RPMI7951 (cell line): ENCODE measurements around the gene ZNF629. TPM values are rescaled to one million over a fixed set of nuclear protein-coding genes. Genes with fewer than 3 reads are reported as not detected.

Source experiments
- DNase-seq: peaks from one replicate; pipeline ENCODE4 v3.0.0-alpha.2; 2012; ENCODE audit warnings: low read depth
- total RNA-seq: library from RNA; depleted of rRNA; stranded (reverse); fragments of >200 nt; shearing (Covaris generic); gene quantifications from 2 replicates; pipeline ENCODE4 v1.2.3, GENCODE V29; 2014

Gene ZNF629
- total RNA-seq, 1 experiment from 2014 or later, result 8.3 TPM

DNA sequence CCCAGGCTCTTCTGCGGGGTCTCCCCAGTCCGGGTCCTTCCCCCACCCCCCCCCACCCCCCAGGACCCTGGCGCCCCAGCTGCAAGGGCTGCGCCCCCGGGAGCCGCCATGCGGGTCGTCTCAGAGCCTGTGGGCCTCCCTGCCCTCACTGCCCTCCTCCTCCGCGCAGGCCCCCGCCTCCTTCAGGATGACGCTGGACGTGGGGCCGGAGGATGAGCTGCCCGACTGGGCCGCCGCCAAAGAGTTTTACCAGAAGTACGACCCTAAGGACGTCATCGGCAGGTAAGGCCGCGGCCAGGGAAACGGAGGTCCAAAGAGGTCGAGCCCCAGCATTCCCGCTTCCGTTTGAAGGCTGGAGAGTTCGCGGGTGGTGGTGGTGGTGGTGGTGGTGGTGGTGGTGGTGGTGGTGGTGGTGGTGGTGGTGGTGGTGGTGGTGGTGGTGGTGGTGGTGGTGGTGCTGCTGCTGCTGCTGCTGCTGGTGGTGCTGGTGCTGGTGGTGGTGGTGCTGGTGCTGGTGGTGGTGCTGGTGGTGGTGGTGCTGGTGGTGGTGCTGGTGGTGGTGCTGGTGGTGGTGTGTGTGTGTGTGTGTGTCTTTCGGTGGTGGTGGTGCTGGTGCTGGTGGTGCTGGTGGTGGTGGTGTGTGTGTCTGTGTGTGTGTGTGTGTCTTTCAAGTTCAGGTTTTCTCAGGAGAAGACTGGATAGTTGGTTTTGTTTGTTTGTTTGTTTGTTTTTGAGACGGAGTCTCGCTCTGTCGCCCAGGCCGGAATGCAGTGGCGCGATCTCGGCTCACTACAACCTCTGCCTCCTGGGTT lies 38.2 kb downstream of the ZNF629 start:
- DNase-seq, result peak; percentile 47

GRCh38 chr16:30747799-30748633 lies 39.0 kb downstream of the ZNF629 start, which contains the start of gene PHKG2:
PHKG2 (plus strand) TSS chr16:30748425; CDS start chr16:30748821, 396 bp downstream.
- peak; percentile 98 for DNase-seq

GRCh38 chr16:30747331-30747730 lies 39.7 kb downstream of the ZNF629 start:
- peak; percentile 22 for DNase-seq

GRCh38 chr16:30746638-30747175 lies 40.3 kb downstream of the ZNF629 start:
- DNase-seq, result no peak

GRCh38 chr16:30745082-30745481 lies 41.9 kb downstream of the ZNF629 start:
- DNase-seq, result no peak

- no peak for DNase-seq
These were observed 42.8 kb downstream of the ZNF629 start for GRCh38 chr16:30744183-30744582.

DNA sequence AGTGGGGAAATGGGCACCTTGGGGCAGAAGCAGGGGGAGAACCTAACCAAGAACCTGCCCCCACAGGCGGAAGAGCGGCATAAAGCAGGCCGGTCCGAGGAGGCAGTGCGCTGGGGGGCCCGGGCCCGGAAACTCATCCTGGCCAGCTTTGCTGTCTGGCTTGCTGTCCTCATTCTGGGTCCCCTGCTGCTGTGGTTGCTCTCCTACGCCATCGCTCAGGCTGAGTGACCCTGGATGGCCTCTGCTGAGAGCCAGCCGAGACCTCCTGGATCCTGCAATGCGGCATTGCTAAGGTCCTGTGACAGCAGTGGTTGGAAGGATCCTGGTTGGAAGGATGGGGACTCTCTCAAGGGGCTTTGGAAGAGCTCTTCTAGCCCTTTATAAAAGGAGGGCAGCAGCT lies 43.3 kb downstream of the ZNF629 start:
- DNase-seq, result no peak

DNA sequence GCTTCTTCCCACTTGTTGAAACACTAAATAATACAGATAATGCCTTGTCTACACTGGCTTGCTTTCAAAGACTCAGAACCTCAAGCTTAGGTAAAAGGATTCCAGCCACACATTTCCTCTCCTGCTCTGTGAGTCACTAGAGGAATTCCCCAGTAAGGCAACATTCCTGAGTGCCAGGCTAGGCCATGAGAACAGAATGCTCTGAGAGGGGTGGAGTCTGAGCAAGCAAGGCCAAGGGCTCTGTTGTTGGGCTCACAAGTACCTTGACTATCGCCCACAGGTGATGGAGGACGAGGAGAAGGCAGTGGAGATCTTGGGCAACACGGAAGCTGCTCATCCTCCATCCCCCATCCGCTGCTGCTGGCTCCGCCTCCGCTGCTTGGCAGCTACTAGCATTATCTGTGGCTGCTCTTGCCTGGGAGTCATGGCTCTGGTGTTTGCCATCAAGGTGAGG lies 45.5 kb downstream of the ZNF629 start:
- peak; percentile 79 for DNase-seq

DNA sequence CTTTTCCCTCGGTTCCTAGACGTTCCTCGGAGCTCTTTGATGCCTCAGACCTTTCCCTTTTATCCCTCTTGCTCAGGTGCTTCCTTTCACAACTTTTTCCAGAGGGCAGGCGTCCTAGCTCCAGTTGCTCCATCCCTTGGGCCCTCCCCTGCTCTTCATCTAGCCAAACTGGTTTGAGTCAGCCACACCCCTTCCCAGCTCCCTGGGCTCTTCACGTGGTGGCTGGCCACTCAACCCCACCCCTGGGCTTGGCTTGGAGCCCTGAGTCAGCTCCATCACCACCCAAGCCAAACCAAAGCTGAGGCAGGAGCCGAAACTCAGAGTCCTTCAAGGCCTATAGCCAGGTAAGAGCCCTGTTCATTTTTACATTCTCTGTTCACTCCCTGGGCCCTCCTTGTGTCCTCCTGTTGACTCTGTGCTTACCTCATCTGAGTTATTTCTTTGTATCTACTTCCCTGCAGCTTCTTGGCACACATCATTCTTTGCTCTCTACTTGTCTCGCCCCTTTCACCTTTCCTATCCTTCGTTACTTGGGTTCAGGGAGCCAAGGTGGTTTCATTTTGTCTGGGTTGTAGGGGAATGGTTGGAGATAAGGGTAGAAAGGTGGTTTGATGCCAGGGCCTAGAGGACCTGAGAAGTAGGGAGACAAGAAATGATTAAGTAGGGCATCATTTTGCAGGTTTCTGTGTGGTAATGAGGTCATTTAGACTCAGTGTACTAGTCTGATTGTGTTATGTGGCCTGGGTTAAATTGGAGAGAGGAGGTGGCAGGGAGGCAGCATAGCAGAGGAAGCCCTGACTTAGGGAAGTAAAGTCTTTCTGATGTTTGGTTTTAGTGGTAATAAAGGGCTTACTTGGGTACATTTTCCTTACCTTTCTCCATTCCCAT lies 46.4 kb downstream of the ZNF629 start:
- peak; percentile 83 for DNase-seq

DNA sequence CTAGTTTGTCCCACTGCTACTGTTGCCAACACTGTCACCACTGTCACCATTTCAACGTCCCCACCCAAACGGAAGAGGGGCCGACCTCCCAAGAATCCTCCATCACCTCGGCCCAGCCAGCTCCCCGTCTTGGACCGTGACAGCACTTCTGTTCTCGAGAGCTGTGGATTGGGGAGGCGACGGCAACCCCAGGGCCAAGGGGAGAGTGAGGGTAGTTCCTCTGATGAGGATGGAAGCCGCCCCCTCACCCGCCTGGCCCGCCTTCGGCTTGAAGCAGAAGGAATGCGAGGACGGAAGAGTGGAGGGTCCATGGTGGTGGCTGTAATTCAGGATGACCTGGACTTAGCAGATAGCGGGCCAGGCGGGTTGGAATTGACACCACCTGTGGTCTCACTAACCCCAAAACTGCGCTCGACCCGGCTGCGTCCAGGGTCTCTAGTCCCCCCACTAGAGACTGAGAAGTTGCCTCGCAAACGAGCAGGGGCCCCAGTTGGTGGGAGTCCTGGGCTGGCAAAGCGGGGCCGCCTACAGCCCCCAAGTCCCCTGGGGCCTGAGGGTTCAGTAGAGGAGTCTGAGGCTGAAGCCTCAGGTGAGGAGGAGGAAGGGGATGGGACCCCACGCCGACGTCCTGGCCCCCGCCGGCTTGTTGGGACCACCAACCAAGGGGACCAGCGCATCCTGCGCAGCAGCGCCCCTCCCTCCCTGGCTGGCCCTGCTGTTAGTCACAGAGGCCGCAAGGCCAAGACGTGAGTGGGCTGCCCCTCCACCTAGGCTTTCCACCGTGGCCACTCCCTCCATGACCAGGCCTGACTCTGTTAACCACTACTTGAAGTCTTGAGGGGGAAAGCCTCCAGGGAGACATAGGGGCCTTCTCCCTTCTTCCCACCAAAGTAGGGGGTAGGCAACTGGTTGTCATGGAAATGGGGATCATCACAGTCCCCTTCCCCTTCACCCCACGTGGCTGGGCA lies 47.7 kb downstream of the ZNF629 start:
- DNase-seq, result no peak

GRCh38 chr16:30737794-30738648 lies 49.0 kb downstream of the ZNF629 start:
- DNase-seq, result no peak

GRCh38 chr16:30736995-30737793 lies 49.8 kb downstream of the ZNF629 start:
- DNase-seq, result no peak

DNA sequence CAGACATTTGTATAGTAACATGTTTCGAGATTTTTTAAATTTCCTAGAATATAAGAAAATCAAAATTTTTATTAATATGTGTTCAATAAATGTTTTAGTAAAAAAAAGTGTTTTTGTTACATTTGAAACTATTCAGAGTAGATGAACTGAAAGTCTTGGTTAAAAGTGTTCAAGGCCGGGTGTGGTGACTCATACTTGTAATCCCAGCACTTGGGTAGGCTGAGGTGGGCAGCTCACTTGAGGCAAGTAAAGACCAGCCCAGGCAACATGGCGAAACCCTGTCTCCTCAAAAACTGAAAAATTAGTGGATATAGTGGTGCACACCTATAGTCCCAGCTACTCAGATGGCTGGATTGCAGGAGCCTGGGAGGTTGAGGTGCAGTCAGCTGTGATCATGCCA lies 55.6 kb downstream of the ZNF629 start:
- DNase-seq, result no peak

DNA sequence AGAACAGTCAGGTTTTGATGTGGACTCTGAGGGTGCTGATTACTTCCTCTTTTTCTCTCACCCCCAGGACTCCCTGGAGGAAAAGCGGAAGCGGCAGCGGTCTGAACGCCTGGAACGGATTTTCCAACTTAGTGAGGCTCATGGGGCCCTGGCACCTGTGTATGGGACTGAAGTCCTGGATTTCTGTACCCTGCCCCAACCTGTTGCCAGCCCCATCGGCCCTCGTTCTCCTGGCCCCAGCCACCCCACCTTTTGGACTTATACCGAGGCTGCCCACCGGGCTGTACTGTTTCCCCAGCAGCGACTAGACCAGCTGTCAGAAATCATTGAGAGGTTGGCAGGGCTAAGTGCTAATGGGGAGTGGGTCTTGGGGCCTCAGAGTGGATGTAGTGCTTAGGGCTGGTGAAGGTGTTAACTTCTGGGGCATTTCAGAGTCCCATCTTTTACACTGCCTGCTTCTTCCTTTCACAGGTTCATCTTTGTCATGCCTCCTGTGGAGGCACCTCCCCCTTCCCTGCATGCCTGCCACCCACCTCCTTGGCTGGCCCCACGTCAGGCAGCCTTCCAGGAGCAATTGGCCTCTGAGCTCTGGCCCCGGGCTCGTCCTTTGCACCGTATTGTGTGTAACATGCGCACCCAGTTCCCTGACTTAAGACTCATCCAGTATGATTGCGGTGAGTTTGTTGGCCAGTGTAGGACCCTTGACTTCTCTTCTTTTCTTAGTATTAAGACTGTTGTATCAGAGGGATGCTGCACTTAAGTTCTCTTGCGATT lies 57.9 kb downstream of the ZNF629 start:
- DNase-seq, result no peak
